H1 (cell line): ENCODE measurements around the gene FAM181A. TPM values are rescaled to one million over a fixed set of nuclear protein-coding genes. Genes with fewer than 3 reads are reported as not detected.

Experiments
- CTCF ChIA-PET: fragments of 300-600 bp; sonication (Branson Sonifier 250); formaldehyde crosslinking; loops from one replicate; lab custom pipeline; 2021; ENCODE audit not compliant: partially characterized antibody; lab: Charles Lee
- POLR2A ChIA-PET: fragments of 300-600 bp; sonication (Branson Sonifier 250); formaldehyde crosslinking; loops from one replicate; lab custom pipeline; 2021; ENCODE audit warnings: inconsistent platforms; ENCODE audit not compliant: partially characterized antibody; lab: Charles Lee
- DNase-seq, 2 experiments: peaks; one replicate each; pipeline versions ENCODE4 v3.0.0 to v3.0.0-alpha.2; 2010 to 2022; ENCODE audit warnings: low spot score in 2 of 2, low read depth in 1 of 2, mixed read lengths in 1 of 2
- FAIRE-seq: peaks from 2 replicates; lab custom pipeline; 2011; peaks lifted over from hg19 to GRCh38; lab: Jason Lieb, UNC
- H2AFZ ChIP-seq: 2 replicates; pipeline ENCODE4 v1.8.1; 2012; ENCODE audit warnings: low read length, inconsistent platforms
- H2AK5ac ChIP-seq: 2 replicates; pipeline ENCODE4 v1.6.1; 2013; ENCODE audit warnings: low read depth, low read length
- H2BK120ac ChIP-seq: replicated peaks from 2 replicates; pipeline ENCODE3; 2013; ENCODE audit warnings: low read depth, low read length, inconsistent platforms
- H2BK12ac ChIP-seq: 2 replicates; pipeline ENCODE4 v1.6.1; 2013; ENCODE audit warnings: low read depth, low read length
- H2BK15ac ChIP-seq: 2 replicates; pipeline ENCODE4 v1.6.1; 2013; ENCODE audit warnings: low read length
- H2BK20ac ChIP-seq: 2 replicates; pipeline ENCODE4 v1.6.1; 2013; ENCODE audit warnings: low read length
- H2BK5ac ChIP-seq: 2 replicates; pipeline ENCODE4 v1.6.1; 2013; ENCODE audit warnings: low read depth, low read length
- H3K14ac ChIP-seq: 2 replicates; pipeline ENCODE4 v1.6.1; 2013; ENCODE audit warnings: inconsistent platforms; ENCODE audit not compliant: insufficient read length
- H3K18ac ChIP-seq: 2 replicates; pipeline ENCODE4 v1.6.1; 2013; ENCODE audit warnings: low read length; ENCODE audit errors: extremely low read depth
- H3K23ac ChIP-seq: 2 replicates; pipeline ENCODE4 v1.6.1; 2013; ENCODE audit warnings: inconsistent platforms; ENCODE audit not compliant: insufficient read length
- H3K23me2 ChIP-seq: 2 replicates; pipeline ENCODE4 v1.6.1; 2013; ENCODE audit warnings: low read depth, low read length
- H3K27ac ChIP-seq: 2 replicates; pipeline ENCODE4 v1.6.1; 2011; ENCODE audit warnings: low read depth, low read length, inconsistent platforms
- H3K27me3 ChIP-seq, 4 experiments: replicated peaks in 1 of 4; 1 replicate in 1 of 4; 2 replicates in 3 of 4; pipeline versions ENCODE4 v1.6.1 to v1.8.1; 2011 to 2013; ENCODE audit warnings: low read length in 3 of 4, mild to moderate bottlenecking in 3 of 4, inconsistent platforms in 2 of 4, mixed read lengths in 2 of 4, moderate library complexity in 1 of 4; ENCODE audit not compliant: control insufficient read depth in 3 of 4, insufficient read depth in 3 of 4; ENCODE audit errors: extremely low read depth in 1 of 4
- H3K36me3 ChIP-seq, 4 experiments: 2 replicates each; pipeline versions ENCODE4 v1.6.1 to v1.8.1; 2011 to 2013; ENCODE audit warnings: mild to moderate bottlenecking in 4 of 4, low read length in 3 of 4, moderate library complexity in 2 of 4, control low read depth in 1 of 4, inconsistent platforms in 1 of 4; ENCODE audit not compliant: insufficient read depth in 4 of 4, control insufficient read depth in 2 of 4
- H3K4ac ChIP-seq: replicated peaks from 2 replicates; pipeline ENCODE3; 2013; ENCODE audit warnings: low read length, low read depth, mixed read lengths, inconsistent platforms; ENCODE audit not compliant: insufficient read length
- H3K4me1 ChIP-seq, 4 experiments: replicated peaks in 1 of 4; 1 replicate in 1 of 4; 2 replicates in 3 of 4; pipeline versions ENCODE4 v1.6.1 to v1.8.1; 2011 to 2013; ENCODE audit warnings: low read length in 3 of 4, inconsistent platforms in 2 of 4, mixed read lengths in 1 of 4; ENCODE audit not compliant: insufficient read depth in 4 of 4, control insufficient read depth in 3 of 4
- H3K4me2 ChIP-seq, 2 experiments: 2 replicates each; pipeline versions ENCODE4 v1.6.1 to v1.8.1; 2011 to 2013; ENCODE audit warnings: low read depth in 2 of 2, low read length in 2 of 2, control low read depth in 1 of 2, inconsistent platforms in 1 of 2, mild to moderate bottlenecking in 1 of 2; ENCODE audit not compliant: insufficient read depth in 1 of 2
- H3K4me3 ChIP-seq, 4 experiments: fragments of 200-600, 300-600 bp in 1 of 4; sonication (generic), shearing (Covaris generic), sonication (Bioruptor Twin) in 1 of 4; 2 replicates each; pipeline versions ENCODE4 v1.5.1 to v1.8.1; 2011 to 2016; ENCODE audit warnings: low read length in 4 of 4, low read depth in 3 of 4, control low read depth in 2 of 4, inconsistent platforms in 2 of 4, mild to moderate bottlenecking in 2 of 4, mixed read lengths in 1 of 4, moderate library complexity in 1 of 4; ENCODE audit not compliant: insufficient read depth in 2 of 4; ENCODE audit errors: extremely low read depth in 1 of 4
- H3K56ac ChIP-seq: replicated peaks from 2 replicates; pipeline ENCODE3; 2013; ENCODE audit warnings: low read depth, mild to moderate bottlenecking, mixed read lengths, low read length, inconsistent platforms; ENCODE audit not compliant: insufficient read length
- H3K79me1 ChIP-seq: 2 replicates; pipeline ENCODE4 v1.6.1; 2013; ENCODE audit warnings: low read depth, low read length, control low read depth
- H3K79me2 ChIP-seq, 2 experiments: 2 replicates each; pipeline versions ENCODE4 v1.6.1 to v1.8.1; 2012 to 2013; ENCODE audit warnings: low read length in 2 of 2, mild to moderate bottlenecking in 2 of 2, inconsistent platforms in 1 of 2; ENCODE audit not compliant: insufficient read depth in 2 of 2, control insufficient read depth in 1 of 2
- H3K9ac ChIP-seq, 4 experiments: replicated peaks in 1 of 4; 1 replicate in 1 of 4; 2 replicates in 3 of 4; pipeline versions ENCODE4 v1.6.1 to v1.8.1; 2011 to 2013; ENCODE audit warnings: low read depth in 3 of 4, low read length in 3 of 4, control low read depth in 2 of 4, mild to moderate bottlenecking in 2 of 4, moderate library complexity in 2 of 4, inconsistent platforms in 1 of 4; ENCODE audit errors: extremely low read depth in 1 of 4
- H3K9me3 ChIP-seq, 2 experiments: 2 replicates each; pipeline versions ENCODE4 v1.6.1 to v1.8.1; 2012 to 2013; ENCODE audit warnings: mild to moderate bottlenecking in 2 of 2, moderate library complexity in 2 of 2, control low read depth in 1 of 2, inconsistent platforms in 1 of 2, low read depth in 1 of 2, low read length in 1 of 2, mixed read lengths in 1 of 2; ENCODE audit not compliant: insufficient read depth in 2 of 2
- H4K20me1 ChIP-seq, 2 experiments: replicated peaks in 1 of 2; 2 replicates each; pipeline versions ENCODE3 to v1.8.1; 2011 to 2013; ENCODE audit warnings: inconsistent platforms in 2 of 2, low read length in 2 of 2, mild to moderate bottlenecking in 1 of 2; ENCODE audit not compliant: insufficient read depth in 2 of 2, control insufficient read depth in 1 of 2
- H4K5ac ChIP-seq: 2 replicates; pipeline ENCODE4 v1.6.1; 2013; ENCODE audit warnings: low read length, low read depth, mixed read lengths, inconsistent platforms; ENCODE audit not compliant: insufficient read length
- H4K8ac ChIP-seq: 2 replicates; pipeline ENCODE4 v1.8.0; 2013; ENCODE audit warnings: mild to moderate bottlenecking, moderate library complexity, low read length, inconsistent platforms; ENCODE audit not compliant: insufficient read depth; ENCODE audit errors: extremely low read depth
- H4K91ac ChIP-seq: replicated peaks from 2 replicates; pipeline ENCODE3; 2013; ENCODE audit warnings: low read length, mixed read lengths, inconsistent platforms; ENCODE audit not compliant: insufficient read length
- BACH1 ChIP-seq: IDR thresholded peaks from 2 replicates; pipeline ENCODE4 v1.6.1; 2012; ENCODE audit warnings: low read length, improper control_type of control experiment
- CHD2 ChIP-seq: IDR thresholded peaks from 2 replicates; pipeline ENCODE4 v1.6.1; 2012; ENCODE audit warnings: low read length, improper control_type of control experiment
- FOSL1 ChIP-seq: IDR thresholded peaks from 2 replicates; pipeline ENCODE4 v1.6.1; 2011; ENCODE audit warnings: mild to moderate bottlenecking, low read depth, low read length, moderate library complexity; ENCODE audit not compliant: insufficient read depth
- KDM1A ChIP-seq: fragments of 200-600, 300-600 bp; sonication (generic); IDR thresholded peaks from 2 replicates; pipeline ENCODE4 v1.7.1; 2016; ENCODE audit warnings: mild to moderate bottlenecking, low read length, borderline replicate concordance
- RAD21 ChIP-seq, 2 experiments: IDR thresholded peaks in 1 of 2; conservative IDR thresholded peaks in 1 of 2; 2 replicates each; pipeline ENCODE4 v1.6.1; 2011; ENCODE audit warnings: low read depth in 2 of 2, low read length in 2 of 2, improper control_type of control experiment in 1 of 2, inconsistent platforms in 1 of 2, mild to moderate bottlenecking in 1 of 2, moderate library complexity in 1 of 2
- RFX5 ChIP-seq: IDR thresholded peaks from 2 replicates; pipeline ENCODE4 v1.6.1; 2011; ENCODE audit warnings: low read depth, low read length, improper control_type of control experiment, borderline replicate concordance
- SP2 ChIP-seq: IDR thresholded peaks from 2 replicates; pipeline ENCODE4 v1.6.1; 2012; ENCODE audit warnings: mild to moderate bottlenecking, low read length, inconsistent platforms
- TAF7 ChIP-seq: optimal IDR thresholded peaks from 2 replicates; pipeline ENCODE3; 2011; ENCODE audit warnings: low read depth, mild to moderate bottlenecking, inconsistent platforms, low read length, moderate library complexity, borderline replicate concordance
- WGBS, 2 experiments: shearing (Covaris generic) in 1 of 2; methylation state at CpG; one replicate each; pipeline versions ENCODE4 v1.1.6 to v1.1.7; 2013 to 2015; ENCODE audit warnings: low lambda C conversion rate in 2 of 2, mixed read lengths in 2 of 2, inconsistent platforms in 1 of 2, low coverage in 1 of 2, missing lambda C conversion rate in 1 of 2; ENCODE audit not compliant: insufficient replicate concordance in 2 of 2, insufficient coverage in 1 of 2, insufficient read length in 1 of 2; ENCODE audit errors: extremely low coverage in 1 of 2, missing lambda C conversion rate in 1 of 2; 5-methylcytosine and 5-hydroxymethylcytosine counted together
- polyA plus RNA-seq, 7 experiments: library from polyadenylated mRNA; depleted of rRNA in 3 of 7; stranded (reverse) in 5 of 7; unstranded in 2 of 7; fragments of >200 nt in 5 of 7; fragments of 200-250 nt in 2 of 7; gene quantifications; 1 replicate in 5 of 7; 2 replicates in 1 of 7; 4 replicates in 1 of 7; pipeline versions ENCODE4 v1.2.1 to v1.2.3, GENCODE V29; 2011 to 2013; ENCODE audit warnings: missing spikeins in 2 of 7, mixed read lengths in 2 of 7
- total RNA-seq: library from RNA; stranded (reverse); fragmentation: NEBNext Ultra II Directional; extraction: Animal tissue kit (Norgen Biotek cat#: 25700); gene quantifications from 2 replicates; pipeline ENCODE4 v1.2.1, GENCODE V29; 2021
- TF ChIP-seq, protein P1 (sequence below): IDR thresholded peaks from 2 replicates; pipeline ENCODE4 v1.6.1; 2012; ENCODE audit warnings: inconsistent platforms

The FAM181A gene
- total and polyA plus RNA-seq, 2 of the 8 experiments (the other 6 are each of a cell fraction or from before 2014, with no cell fraction given) = not detected

DNA sequence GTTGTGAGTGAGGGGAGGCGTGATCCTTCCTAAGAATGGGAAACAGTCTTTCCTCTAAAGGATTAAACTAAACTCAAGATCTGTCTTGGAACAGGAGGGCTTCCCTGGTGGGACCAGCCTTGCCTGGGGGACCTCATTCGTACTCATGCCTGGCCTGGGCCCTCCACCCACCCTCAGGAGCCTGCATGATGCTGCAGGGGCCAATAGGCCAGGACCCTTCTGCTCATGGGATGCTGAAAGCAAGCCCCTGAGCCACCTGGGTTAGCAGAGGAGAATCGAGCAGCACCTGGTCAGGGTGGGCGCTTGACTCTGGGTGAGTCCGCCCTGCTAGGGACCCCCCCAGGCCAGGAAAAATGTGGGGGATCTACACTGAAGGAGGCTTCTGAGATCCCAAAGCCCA, 48.3 kb upstream of the FAM181A start:
- H2BK5ac ChIP-seq = no peak overlapping the region
- H3K27ac ChIP-seq = no peak overlapping the region
- H3K27me3 ChIP-seq = no peaks in the 10 kb centered on the region; a peak in 2 of 7 replicates
- peak overlapping the region; percentile 71 for H4K8ac ChIP-seq
- H2BK20ac ChIP-seq = 0 out of 2 replicates have a peak overlapping the region, but pooled peaks have one; percentile 43
- H3K18ac ChIP-seq = no peak overlapping the region; the same call in 1 of the 2 replicates
- TF ChIP-seq, protein P1, sequence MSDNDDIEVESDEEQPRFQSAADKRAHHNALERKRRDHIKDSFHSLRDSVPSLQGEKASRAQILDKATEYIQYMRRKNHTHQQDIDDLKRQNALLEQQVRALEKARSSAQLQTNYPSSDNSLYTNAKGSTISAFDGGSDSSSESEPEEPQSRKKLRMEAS = no peak
- TF ChIP-seq SP2 (no peak), TAF7 (no peak), RAD21 (IDR thresholded peaks at IDR 0.05 in 1 of 2, conservative IDR thresholded peaks at IDR 0.05 in 1 of 2; ENCODE audit: low read depth in 2 of 2, low read length in 2 of 2) (no peak), KDM1A (no peak), RFX5 (no peak), BACH1 (no peak), CHD2 (no peak), FOSL1 (no peak)
- POLR2A ChIA-PET = no interaction called here
- H3K4me2 ChIP-seq = no peak overlapping the region
- H2BK120ac ChIP-seq = no peak overlapping the region
- H2AFZ ChIP-seq = no peak overlapping the region
- DNase-seq (no peak), FAIRE-seq (no peak)
- peaks cover 0 to 10% (median 4%) of the 10 kb centered on the region in 4 experiments; a peak in 5 of 7 replicates for H3K4me1 ChIP-seq
- no peak overlapping the region for H3K56ac ChIP-seq
- WGBS, 2 experiments = 92% methylated on average over 5 of the region's 5 CpGs; no CpG with 5 or more reads in 1 of the 2 experiments
- H2BK12ac ChIP-seq = 0 out of 2 replicates have a peak overlapping the region, but pooled peaks have one; percentile 27
- no peak overlapping the region for H4K5ac ChIP-seq
- H4K91ac ChIP-seq = no peak overlapping the region
- CTCF ChIA-PET = interaction anchor here (1.1 to 2.4 kb wide), 3 partner anchors 11 to 19 kb away, joined by 4 to 5 read pairs (median 4); no protein-coding TSS in a partner anchor
- H3K9ac ChIP-seq = no peak overlapping the region
- no peak overlapping the region for H3K4ac ChIP-seq
- no peaks in the 10 kb centered on the region for H3K36me3 ChIP-seq
- no peaks in the 10 kb centered on the region for H3K79me2 ChIP-seq
- H3K23ac ChIP-seq = no peak overlapping the region
- H2BK15ac ChIP-seq = no peak overlapping the region
- no peaks in the 10 kb centered on the region for H4K20me1 ChIP-seq
- no peak overlapping the region for H3K14ac ChIP-seq
- H3K79me1 ChIP-seq = no peaks in the 10 kb centered on the region
- no peak overlapping the region for H2AK5ac ChIP-seq
- 0 out of 4 replicates have a peak, but pooled peaks cover 4% of the 10 kb centered on the region in 2 experiments for H3K9me3 ChIP-seq
- no peaks in the 10 kb centered on the region for H3K23me2 ChIP-seq
- no peak overlapping the region for H3K4me3 ChIP-seq
